ENCODE data around the gene CCHCR1.

GRCh38 chr6:31144296-31144969, 13.2 kb downstream of the CCHCR1 start:
- TF ChIP-seq CTCF (IDR thresholded peaks at IDR 0.05; ENCODE audit: poor library complexity, severe bottlenecking) (no peak), MXI1 (conservative IDR thresholded peaks at IDR 0.05; ENCODE audit: poor library complexity, severe bottlenecking) (no peak), TAF1 (IDR thresholded peaks at IDR 0.05; ENCODE audit: low read depth) (no peak)
